Skeletal muscle satellite cell (primary cell): Measurements from ENCODE around the gene LTV1.
"Not testable (repeated sequence)": the region's sequence is repeated elsewhere in the genome, so short reads cannot be mapped to it uniquely, and the experiment has no call there.

Source experiments
- H3K27me3 ChIP-seq: 2 replicates; pipeline ENCODE4 v1.7.0; 2013; ENCODE audit warnings: low read length; ENCODE audit not compliant: control insufficient read depth, insufficient read depth
- H3K36me3 ChIP-seq: 2 replicates; pipeline ENCODE4 v1.7.0; 2013; ENCODE audit warnings: mild to moderate bottlenecking, control low read depth, low read length; ENCODE audit not compliant: insufficient read depth
- H3K4me1 ChIP-seq: 2 replicates; pipeline ENCODE4 v1.7.0; 2013; ENCODE audit warnings: low read length; ENCODE audit not compliant: control insufficient read depth, insufficient read depth
- H3K4me2 ChIP-seq: 2 replicates; pipeline ENCODE4 v1.7.0; 2013; ENCODE audit warnings: mild to moderate bottlenecking, low read length
- H3K4me3 ChIP-seq: 2 replicates; pipeline ENCODE4 v1.7.0; 2013; ENCODE audit warnings: low read length
- H3K9ac ChIP-seq: 2 replicates; pipeline ENCODE4 v1.7.0; 2013; ENCODE audit warnings: mild to moderate bottlenecking, low read depth, low read length, moderate library complexity
- H3K9me3 ChIP-seq: replicated peaks from 2 replicates; pipeline ENCODE4 v1.7.0; 2013; ENCODE audit warnings: mild to moderate bottlenecking, control low read depth, low read length

Gene LTV1

DNA sequence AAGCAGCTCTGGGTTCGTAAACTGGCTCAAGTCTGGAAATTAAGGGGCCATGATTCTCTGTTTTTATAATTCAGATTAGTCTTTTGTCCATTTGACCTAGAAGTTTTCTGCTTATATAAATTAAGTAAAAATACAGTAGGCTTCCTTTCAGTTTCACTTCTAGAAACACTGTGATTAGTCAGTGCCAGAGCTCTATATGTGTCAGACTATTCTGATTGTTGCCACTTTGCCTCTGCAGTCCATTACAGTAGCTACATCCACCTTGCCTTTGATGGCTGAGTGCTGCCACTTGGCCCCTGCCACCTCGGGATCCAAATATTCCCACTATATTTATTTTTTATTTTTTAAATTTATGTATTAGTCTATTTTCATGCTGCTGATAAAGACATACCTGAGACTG is 29.1 kb downstream of the LTV1 start:
- Histone ChIP-seq H3K4me3 (peak overlapping the region; percentile 51), H3K36me3 (no peaks in the 10 kb centered on the region), H3K9ac (peak overlapping the region; percentile 50), H3K27me3 (no peaks in the 10 kb centered on the region), H3K4me2 (peak overlapping the region; percentile 76), H3K9me3 (no peaks in the 10 kb centered on the region), H3K4me1 (no peaks in the 10 kb centered on the region)

DNA sequence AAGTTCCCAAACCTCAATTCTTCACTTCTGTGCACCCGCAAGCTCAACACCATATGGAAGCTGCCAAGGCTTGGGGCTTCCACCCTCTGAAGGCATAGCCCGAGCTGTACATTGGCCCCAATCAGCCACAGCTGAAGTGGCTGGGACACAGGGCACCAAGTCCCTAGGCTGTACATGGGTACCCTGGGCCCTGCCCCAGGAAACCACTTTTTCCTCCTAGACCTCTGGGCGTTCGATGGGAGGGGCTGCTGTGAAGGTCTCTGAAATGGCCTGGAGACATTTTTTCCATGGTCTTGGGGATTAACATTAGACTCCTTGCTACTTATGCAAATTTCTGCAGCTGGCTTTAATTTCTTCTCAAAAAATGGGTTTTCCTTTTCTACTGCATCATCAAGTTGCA is 30.5 kb downstream of the LTV1 start:
- not testable (repeated sequence) for H3K9ac ChIP-seq, H3K27me3 ChIP-seq, H3K9me3 ChIP-seq, H3K4me1 ChIP-seq, H3K4me2 ChIP-seq, H3K36me3 ChIP-seq, H3K4me3 ChIP-seq

DNA sequence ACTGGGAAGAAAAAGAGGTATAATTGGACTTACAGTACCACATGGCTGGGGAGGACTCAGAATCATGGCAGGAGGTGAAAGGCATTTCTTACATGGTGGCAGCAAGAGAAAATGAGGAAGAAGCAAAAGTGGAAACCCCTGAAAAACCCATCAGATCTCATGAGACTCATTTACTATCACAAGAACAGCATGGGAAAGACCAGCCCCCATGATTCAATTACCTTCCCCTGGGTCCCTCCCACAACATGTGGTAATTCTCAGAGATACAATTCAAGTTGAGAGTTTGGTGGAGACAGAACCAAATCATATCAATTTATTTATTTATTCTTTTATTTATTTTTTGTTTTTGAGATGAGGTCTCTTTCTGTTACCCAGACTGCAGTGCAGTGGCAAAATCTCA is 31.4 kb downstream of the LTV1 start:
- H3K9me3 ChIP-seq, H3K4me2 ChIP-seq, H3K4me1 ChIP-seq, H3K4me3 ChIP-seq, H3K9ac ChIP-seq, H3K27me3 ChIP-seq, H3K36me3 ChIP-seq: not testable (repeated sequence)

DNA sequence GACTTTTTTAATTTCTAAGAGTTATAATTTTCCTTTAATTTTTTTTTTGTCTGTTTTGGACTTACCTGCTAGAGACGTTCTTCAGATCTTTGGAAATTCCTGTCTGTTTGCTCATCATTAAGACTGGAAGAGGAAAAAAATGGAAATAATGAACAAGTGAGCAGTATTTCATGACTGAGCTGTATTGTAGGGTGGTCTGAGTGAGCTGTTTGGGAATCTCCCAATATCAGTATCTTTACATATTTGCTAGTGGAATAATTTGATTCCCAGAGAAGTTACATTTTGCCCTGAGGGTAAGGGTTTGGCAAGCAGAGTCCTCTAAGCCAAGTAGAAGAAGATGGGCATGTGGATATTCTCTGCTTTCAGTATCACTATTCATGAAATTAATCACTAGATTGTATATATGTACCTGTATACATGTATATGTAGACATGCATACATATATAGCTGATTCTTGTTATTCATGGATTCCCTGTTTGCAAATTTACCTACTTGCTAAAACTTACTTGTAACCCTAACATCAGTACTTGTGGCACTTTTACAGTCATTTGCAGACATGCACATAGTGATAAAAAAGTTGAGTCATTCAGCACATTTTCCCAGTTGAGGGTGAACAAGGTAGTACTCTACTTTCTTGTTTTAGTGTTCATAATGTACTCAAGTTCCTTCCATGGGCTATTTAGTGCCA is 34.6 kb downstream of the LTV1 start:
- Histone ChIP-seq H3K27me3 (no peaks in the 10 kb centered on the region), H3K4me3 (no peak overlapping the region), H3K9ac (no peak overlapping the region), H3K4me1 (no peaks in the 10 kb centered on the region), H3K4me2 (no peak overlapping the region), H3K9me3 (no peaks in the 10 kb centered on the region), H3K36me3 (no peaks in the 10 kb centered on the region)

DNA sequence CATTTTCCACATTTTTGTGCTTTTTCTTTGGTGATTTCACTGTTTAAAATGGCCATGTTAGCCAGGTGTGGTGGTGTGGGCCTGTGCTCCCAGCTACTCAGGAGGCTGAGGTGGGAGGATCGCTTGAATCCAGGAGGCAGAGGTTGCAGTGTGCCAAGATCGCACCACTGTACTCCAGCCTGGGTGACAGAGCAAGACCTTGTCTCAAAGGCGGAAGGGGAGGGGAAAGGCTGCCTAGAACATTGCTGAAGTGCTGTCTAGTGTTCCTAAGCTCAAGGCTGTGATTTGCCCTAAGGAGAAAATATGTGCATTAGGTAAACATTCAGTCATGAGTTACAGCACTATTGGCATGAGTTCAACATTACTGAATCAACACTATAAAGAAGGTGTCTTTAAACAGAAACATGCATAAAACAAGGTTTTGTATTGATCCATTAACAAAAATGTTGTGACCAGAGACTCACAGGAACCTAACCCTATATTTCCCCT is 35.2 kb downstream of the LTV1 start:
- Histone ChIP-seq H3K4me2 (no peak overlapping the region), H3K9me3 (no peaks in the 10 kb centered on the region), H3K27me3 (no peaks in the 10 kb centered on the region), H3K4me1 (no peaks in the 10 kb centered on the region), H3K9ac (no peak overlapping the region), H3K36me3 (no peaks in the 10 kb centered on the region), H3K4me3 (no peak overlapping the region)

DNA sequence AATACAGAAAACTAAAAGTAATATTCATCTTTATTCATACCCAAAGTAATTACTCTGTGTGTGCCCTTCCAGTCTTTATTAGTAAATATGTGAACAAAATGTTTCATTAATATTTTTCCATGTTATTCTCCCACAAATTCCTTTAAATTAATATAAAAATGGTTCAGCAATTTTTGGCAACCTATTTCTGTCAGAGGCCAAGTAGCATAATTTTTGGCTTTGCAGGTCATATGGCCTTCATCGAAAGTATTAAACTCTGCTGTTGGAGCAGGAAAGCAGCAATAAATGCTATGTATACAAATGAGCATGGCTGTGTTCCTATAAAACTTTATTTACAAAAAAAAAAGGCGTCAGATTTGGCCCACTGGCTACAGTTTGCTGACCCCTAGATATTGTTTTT is 37.3 kb downstream of the LTV1 start:
- no peak overlapping the region for H3K4me2 ChIP-seq
- H3K9ac ChIP-seq = no peak overlapping the region
- H3K36me3 ChIP-seq = no peaks in the 10 kb centered on the region
- H3K4me1 ChIP-seq = no peaks in the 10 kb centered on the region
- no peaks in the 10 kb centered on the region for H3K27me3 ChIP-seq
- H3K9me3 ChIP-seq = no peaks in the 10 kb centered on the region
- no peak overlapping the region for H3K4me3 ChIP-seq

DNA sequence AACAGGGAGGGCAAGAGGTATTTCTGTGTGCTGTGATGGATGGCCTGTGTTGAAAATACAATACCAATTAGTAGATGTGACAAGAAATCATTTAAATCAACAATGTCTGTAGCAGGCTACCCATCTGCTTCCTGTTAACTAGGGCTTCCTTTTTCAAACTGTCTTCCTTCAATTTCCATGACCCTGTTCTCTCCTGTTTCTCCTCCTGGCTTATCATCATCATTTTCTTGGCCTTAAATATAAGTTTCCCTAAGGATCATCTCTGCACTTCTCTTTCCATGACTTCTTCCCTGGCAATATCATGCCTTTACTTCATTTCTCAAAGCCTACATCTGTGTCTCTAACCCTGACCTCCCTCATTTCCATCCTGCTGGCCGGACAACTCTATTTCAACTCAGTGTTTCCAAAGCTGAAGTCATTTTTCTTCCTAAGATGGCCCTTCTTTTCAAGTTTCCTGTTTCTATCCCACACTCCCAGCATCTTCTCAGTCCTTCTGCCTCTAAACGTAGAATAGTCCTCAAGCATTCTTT is 39.3 kb downstream of the LTV1 start:
- Histone ChIP-seq H3K4me2 (no peak overlapping the region), H3K9me3 (no peaks in the 10 kb centered on the region), H3K36me3 (no peaks in the 10 kb centered on the region), H3K4me1 (no peaks in the 10 kb centered on the region), H3K4me3 (no peak overlapping the region), H3K27me3 (no peaks in the 10 kb centered on the region), H3K9ac (no peak overlapping the region)

DNA sequence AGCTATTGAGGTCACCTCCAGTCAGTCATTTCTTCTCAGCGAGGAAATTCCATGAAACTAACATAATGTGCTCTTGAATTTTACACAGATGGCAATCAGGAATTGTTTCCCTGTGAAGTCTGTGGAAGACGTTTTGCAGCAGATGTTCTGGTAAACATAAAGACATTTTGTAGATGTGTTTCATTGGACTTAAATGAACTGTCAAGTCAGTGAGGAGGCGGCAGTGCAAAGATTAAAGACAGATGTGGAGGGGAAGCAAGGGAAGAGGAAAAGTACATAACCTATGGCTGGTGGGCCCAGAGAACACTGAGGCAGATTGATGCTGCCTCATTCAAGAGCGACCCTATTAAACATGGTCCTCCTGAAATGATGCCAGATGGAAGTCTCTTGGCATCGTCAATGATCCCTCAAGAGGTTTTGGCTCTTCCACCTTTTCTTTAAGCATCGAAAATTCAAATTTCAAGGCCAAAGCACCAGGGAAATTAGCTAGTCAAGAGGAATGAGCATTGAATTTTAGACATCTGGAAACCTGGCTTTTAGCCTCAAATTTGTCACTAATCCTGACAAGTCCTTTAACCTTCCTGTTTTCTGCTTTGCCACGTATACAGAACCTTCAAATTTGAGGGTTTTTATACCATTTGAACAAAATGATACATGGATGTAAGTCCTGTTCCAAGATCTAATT is 41.2 kb downstream of the LTV1 start:
- Histone ChIP-seq H3K36me3 (no peaks in the 10 kb centered on the region), H3K9ac (no peak overlapping the region), H3K9me3 (no peaks in the 10 kb centered on the region), H3K4me1 (no peaks in the 10 kb centered on the region), H3K4me3 (no peak overlapping the region), H3K27me3 (no peaks in the 10 kb centered on the region), H3K4me2 (no peak overlapping the region)

DNA sequence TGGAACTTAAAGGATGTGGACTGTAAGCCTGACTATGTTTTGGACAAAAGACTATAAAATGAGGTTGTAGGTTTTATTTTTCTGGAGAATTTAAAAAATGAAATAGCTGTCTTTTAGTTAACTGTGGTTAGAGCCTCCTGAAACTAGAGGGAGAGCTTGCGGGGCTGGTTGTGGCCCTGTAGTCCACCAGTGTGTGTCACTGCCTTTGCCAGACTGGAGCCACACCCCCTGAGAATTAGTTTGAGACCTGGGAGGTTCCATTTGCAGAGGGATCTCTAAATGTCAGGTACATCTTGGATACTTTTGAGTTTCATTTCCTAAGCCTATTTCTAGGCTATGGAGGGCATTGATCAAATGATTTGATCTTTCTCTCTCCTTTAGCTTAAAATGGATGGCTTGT is 42.0 kb downstream of the LTV1 start:
- Histone ChIP-seq H3K4me2 (no peak overlapping the region), H3K4me3 (no peak overlapping the region), H3K9ac (no peak overlapping the region), H3K4me1 (no peaks in the 10 kb centered on the region), H3K9me3 (no peaks in the 10 kb centered on the region), H3K36me3 (no peaks in the 10 kb centered on the region), H3K27me3 (no peaks in the 10 kb centered on the region)

DNA sequence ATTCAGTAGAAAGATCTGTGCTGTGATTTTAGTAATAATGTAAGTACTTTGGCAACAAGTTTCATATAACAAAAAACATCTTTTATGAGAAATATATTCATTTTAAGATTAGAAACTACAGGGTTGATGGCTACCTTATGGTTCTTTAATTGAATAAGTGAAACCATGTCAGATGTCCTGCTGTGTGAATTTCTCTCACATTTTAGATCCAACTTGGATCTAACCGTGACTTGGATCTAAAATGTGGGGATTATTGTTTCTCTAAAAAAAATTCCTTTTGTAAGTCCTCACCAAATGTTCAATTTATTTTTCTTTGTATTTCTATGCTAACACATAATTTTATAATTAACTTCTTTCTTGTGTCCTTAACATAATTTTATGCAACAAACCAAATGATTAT is 51.5 kb downstream of the LTV1 start:
- no peaks in the 10 kb centered on the region for H3K9me3 ChIP-seq
- no peaks in the 10 kb centered on the region for H3K4me1 ChIP-seq
- H3K4me2 ChIP-seq = no peak overlapping the region
- no peak overlapping the region for H3K9ac ChIP-seq
- H3K36me3 ChIP-seq = no peaks in the 10 kb centered on the region
- H3K27me3 ChIP-seq = no peaks in the 10 kb centered on the region
- H3K4me3 ChIP-seq = no peak overlapping the region

DNA sequence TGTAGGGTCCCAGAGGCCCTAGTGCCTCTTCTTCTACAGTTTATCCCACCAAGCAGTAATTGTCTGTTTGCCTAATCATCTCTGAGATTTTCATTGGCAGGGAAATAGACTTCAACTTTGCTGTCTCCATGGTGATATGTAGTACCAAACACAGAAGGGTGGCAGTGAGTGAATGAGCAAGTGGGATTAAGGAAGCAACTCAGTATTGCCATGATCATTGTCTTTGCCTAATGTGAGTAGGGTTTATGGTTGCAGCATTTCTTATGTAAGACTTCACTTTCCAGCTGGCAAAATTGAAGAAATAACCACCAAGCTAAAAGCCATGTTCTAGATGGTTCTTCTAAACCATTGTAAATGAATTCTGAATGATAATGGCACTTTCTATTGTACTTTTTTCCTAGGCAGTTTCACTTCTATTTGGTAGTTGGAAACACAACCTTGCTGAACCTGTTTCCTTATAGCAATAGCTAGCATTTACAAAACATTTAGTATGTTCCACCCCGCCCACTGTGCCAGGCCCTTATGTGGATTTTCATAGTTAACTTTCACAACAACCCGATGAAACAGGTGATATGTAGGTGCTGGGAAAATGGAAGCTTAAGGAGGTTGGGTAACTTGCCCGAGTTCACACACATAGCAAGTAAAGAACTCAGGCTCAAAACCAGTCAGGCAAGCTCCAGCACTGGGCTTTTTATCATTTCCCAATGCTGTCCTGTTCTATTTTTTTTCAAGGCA is 53.2 kb downstream of the LTV1 start:
- no peak overlapping the region for H3K4me2 ChIP-seq
- H3K9me3 ChIP-seq = no peaks in the 10 kb centered on the region
- no peak overlapping the region for H3K4me3 ChIP-seq
- no peak overlapping the region for H3K9ac ChIP-seq
- H3K27me3 ChIP-seq = no peaks in the 10 kb centered on the region
- H3K36me3 ChIP-seq = no peaks in the 10 kb centered on the region
- no peaks in the 10 kb centered on the region for H3K4me1 ChIP-seq
